Tibial artery (tissue), 4 donors: Measurements from ENCODE around the gene CCNB2.

Experiments used
- DNase-seq, 2 donors: peaks; one replicate each; pipeline ENCODE4 v3.0.0-alpha.2; 2019
- H3K27ac ChIP-seq, 2 donors: fragments of 200-600 bp; sonication (generic) in 1 of 2; 1 replicate in 1 of 2; 2 replicates in 1 of 2; pipeline ENCODE4 v1.5.1; 2018 to 2019; ENCODE audit warnings: mild to moderate bottlenecking in 1 of 2
- H3K27me3 ChIP-seq, 2 donors: fragments of 200-600 bp; sonication (generic) in 1 of 2; one replicate each; pipeline versions ENCODE4 v1.5.1 to v1.6.0; 2016 to 2019
- H3K36me3 ChIP-seq, 3 donors: fragments of 200-600 bp; sonication (generic) in 2 of 3; one replicate each; pipeline ENCODE4 v1.5.1; 2016 to 2019; ENCODE audit warnings: mild to moderate bottlenecking in 2 of 3
- H3K4me1 ChIP-seq, 4 donors: fragments of 200-600 bp; sonication (generic) in 2 of 4; 1 replicate in 3 of 4; 2 replicates in 1 of 4; pipeline ENCODE4 v1.5.1; 2016 to 2019
- H3K4me3 ChIP-seq, 2 donors: fragments of 200-600 bp; sonication (generic) in 1 of 2; 1 replicate in 1 of 2; 2 replicates in 1 of 2; pipeline ENCODE4 v1.5.1; 2018 to 2019; ENCODE audit warnings: mild to moderate bottlenecking in 2 of 2
- H3K9me3 ChIP-seq, 3 donors: fragments of 200-600 bp; sonication (generic) in 1 of 3; one replicate each; pipeline ENCODE4 v1.5.1; 2016 to 2019
- CTCF ChIP-seq, 2 experiments: fragments of 200-600 bp in 1 of 2; fragments of 450-650 bp in 1 of 2; IDR thresholded peaks; one replicate each; pipeline ENCODE4 v1.5.1; 2017 to 2019; ENCODE audit warnings: antibody characterized with exemption in 2 of 2, mild to moderate bottlenecking in 1 of 2, moderate library complexity in 1 of 2
- intact Hi-C: fragments of 100-400 bp; cut with DNase I; formaldehyde crosslinking; loops from one replicate; pipeline ENCODE4 v1.15.0; 2023; ENCODE audit warnings: low total_unique reads

CCNB2 gene

GRCh38 chr15:59173194-59173593 is 68.2 kb downstream of the CCNB2 start:
- H3K9me3 ChIP-seq, result no peaks in the 10 kb centered on the region
- no peak overlapping the region for H3K4me3 ChIP-seq
- peaks cover 6 to 46% (median 27%) of the 10 kb centered on the region in 4 donors for H3K4me1 ChIP-seq
- intact Hi-C loops, result no loop called here
- H3K27ac ChIP-seq, result no peak overlapping the region
- H3K36me3 ChIP-seq, result peaks cover 32 to 55% (median 45%) of the 10 kb centered on the region in 3 donors
- H3K27me3 ChIP-seq, result no peaks in the 10 kb centered on the region
- TF ChIP-seq CTCF (IDR thresholded peaks at IDR 0.05), result no peak
- no peak for DNase-seq

GRCh38 chr15:59174151-59174834 is 69.3 kb downstream of the CCNB2 start:
- TF ChIP-seq CTCF (IDR thresholded peaks at IDR 0.05), result no peak
- no peak for DNase-seq
- Histone ChIP-seq H3K9me3 (no peaks in the 10 kb centered on the region), H3K27me3 (no peaks in the 10 kb centered on the region), H3K4me3 (no peak overlapping the region), H3K27ac (peak overlapping the region; percentile 25 to 53), H3K4me1 (peaks cover 6 to 35% (median 20%) of the 10 kb centered on the region in 4 donors), H3K36me3 (peaks cover 35 to 66% (median 56%) of the 10 kb centered on the region in 3 donors)
- intact Hi-C loops, result no loop called here
